Amygdala (tissue), 56 donors: ENCODE measurements around the gene ACOT13.
"Not testable (repeated sequence)": the region's sequence is repeated elsewhere in the genome, so short reads cannot be mapped to it uniquely, and the experiment has no call there.

Experiments
- DNase-seq, 56 donors: peaks; one replicate each; lab custom pipeline; 2025; lab: John Stamatoyannopoulos, UW

Gene ACOT13

DNA sequence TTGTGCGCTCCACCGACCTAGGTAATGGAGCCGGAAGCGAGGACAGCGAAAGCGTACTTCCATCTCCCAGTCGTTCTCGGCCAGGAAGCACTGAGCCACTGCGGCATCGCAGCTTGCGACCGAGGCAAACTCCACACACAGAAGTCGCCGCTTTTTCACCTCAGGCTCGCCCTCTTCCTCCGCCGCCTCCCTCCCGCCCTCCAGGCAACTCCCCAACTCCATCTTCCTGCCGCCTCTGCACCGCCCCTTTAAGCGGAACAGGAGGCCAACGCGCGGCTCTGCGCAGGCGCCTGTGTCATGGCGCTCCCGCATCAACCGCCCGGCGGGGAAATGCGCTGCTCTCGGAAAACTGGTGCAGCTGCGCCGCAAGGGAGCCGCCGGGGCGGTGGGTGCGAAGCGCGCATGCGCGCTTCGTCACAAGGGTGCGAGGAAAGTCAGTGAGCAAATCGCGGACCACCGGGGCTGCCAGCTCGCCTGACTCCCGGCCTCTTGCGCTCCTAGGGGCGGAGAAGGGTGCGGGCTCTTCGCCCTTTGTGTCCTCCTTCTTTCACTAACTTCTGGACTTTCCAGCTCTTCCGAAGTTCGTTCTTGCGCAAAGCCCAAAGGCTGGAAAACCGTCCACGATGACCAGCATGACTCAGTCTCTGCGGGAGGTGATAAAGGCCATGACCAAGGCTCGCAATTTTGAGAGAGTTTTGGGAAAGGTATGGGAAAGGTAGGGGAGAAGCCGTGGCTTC, at the start of gene ACOT13, which contains the start of gene TDP2:
Gene ACOT13 (plus strand): TSS at position 437 of the 737 bp plus-strand sequence. CDS start 187 bp downstream, at position 624.
Gene TDP2 (minus strand): TSS at position 259 of the 737 bp plus-strand sequence. CDS start 37 bp downstream, at position 222.
- DNase-seq, result peak; percentile 54 to 98 (median 90)

DNA sequence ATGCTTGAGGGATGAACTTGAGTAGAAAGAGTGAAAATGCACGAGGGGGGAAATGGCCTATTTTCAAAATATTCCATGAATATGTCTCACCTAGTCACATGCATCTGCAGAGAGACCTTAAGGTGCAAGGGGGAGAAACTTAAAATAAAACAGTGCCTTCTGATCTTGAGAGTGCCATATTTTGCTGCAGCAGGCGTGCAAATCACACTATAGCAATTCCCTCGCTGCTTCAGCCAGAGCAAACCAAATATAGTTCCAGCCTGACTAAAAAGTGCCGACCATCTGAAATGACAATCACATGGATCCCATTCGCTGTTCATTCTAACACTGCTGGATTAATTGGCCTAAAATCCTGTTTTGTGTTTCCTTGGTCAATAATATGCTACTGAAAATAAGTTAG, 47.2 kb upstream of the ACOT13 start:
- DNase-seq, result no peak

DNA sequence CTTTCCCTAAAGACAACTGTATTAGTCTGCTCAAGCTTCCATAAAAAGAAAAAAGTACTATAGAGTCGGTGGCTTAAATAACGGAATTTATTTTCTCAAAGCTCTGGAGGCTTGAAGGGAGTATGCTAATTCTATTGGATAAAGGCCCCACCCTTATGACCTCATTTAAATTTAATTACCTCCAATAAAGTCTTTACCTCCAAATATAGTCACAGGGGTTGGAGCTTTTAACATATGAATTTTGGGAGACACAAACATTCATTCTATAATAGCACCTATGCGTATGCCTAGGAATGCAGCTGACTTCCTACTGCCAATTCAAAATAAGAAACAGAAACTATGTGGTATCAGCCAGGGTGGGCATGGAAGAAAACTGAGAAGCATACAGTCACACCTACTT, 46.2 kb upstream of the ACOT13 start:
- DNase-seq, result no peak

DNA sequence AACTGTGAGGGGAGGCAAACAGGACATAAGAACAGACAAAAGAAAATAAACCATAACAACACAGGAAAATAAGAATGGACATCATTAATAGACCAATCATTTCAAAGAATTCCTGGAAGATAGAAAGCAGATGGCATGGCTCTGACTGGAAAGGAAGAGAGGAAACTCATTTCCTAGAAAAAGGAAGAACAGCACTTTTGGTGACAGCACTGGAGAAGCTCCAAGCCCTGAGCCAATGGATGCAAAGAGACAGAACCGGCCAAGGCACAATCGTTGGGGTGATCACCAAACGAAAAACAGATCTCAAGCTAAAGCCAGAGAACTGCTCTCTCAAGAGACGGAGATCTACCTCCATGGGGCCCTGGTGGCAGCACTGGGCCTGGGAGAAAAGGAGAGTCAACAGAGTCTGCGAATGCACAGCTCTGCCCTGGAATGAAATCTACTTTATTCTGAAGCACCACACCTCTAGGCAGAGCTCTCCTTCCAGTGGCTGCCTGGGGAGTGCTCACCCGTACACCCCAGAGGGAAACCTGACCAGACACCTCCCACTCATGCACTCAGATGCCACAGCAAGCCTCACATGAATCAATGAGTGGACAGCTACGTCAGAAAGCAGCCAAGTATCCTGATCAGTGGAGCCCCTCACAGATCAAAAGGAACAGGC, 45.1 kb upstream of the ACOT13 start:
- DNase-seq, result no peak

DNA sequence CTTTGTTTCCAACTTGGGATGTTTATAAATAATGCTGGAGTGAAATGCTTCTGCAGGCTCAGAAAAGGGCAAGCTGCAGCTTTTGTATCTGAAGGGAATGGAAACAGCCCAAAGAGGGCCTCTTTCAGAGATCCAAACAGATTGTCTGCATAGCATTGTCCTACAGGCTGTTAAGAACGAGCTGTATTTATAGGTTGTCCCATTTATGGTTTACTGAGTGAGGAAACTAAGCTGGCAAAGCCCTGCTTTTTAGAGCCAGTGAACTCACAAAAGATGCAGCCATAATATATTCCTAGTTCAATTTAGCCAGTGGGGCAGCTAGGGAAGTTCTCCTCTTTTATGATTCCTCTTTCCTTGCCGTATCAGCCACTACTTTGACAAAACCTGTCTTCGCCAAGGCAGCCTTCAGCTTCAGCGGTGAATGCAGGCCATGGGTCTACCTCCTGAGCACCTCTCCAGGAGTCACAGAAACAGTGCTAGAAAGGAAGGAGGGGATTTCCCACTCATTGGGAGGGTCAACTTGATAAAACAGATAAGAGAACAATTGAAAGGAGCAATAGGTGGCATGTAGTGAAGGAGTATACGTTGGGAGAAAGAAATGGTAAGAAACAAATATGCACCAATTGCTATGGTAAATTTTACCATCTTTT, 35.9 kb upstream of the ACOT13 start:
- DNase-seq, result no peak

DNA sequence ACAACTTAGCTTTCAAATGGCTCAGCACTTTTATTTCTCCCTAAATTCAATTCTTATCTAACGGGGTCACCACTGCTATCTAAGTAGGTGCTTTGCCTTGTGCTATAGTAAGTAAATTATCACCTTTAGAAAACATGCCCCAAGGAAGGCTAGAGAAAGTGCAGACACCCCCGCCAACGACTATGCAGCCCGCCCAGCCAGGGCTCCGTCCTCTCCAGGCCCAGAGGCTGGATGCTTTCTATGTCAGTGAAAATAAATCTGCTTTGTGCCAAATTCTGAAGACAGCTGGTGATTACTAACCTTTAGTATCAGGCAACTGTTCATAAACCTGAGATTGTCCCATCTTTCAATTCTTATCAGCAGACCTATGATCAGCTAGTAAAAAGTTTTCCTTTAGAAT, 35.2 kb upstream of the ACOT13 start:
- no peak for DNase-seq

DNA sequence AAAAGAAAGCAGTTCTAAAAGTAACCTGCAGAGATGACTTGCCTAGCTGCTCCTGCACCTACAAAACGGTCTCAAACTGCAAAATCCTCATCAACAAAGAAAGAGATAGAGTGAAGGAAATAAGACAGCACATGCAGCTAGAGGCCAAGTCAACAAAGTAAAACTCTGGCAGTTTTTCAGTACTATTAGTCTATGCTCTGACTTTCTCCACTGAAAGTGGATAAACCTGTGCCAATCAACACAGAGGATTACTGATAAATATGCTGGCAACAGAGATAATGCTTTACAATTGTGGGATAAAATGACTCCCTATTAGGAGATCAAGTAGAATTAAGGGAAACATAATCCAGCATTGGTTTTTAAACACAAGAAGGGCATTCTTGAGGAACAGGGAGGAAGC, 34.3 kb upstream of the ACOT13 start:
- DNase-seq, result no peak

DNA sequence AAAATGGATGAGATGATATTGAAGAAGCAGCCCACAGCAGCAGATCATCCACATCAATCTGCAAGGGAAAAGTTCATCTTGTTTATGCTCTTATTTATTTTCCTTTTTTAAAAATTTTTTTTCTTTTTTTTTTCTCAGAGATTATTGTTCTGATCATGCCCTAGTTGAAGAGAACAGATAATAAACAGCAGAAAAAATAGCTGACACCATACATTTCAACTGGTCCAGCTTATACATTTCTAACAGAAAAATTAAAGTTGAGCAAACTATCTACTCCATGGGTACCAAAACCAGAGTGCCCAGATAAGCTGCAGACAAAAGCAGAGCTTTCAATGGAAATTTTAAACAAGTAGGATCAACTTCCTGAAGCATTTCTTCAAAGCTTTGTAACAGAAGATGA, 30.2 kb upstream of the ACOT13 start:
- no peak for DNase-seq

DNA sequence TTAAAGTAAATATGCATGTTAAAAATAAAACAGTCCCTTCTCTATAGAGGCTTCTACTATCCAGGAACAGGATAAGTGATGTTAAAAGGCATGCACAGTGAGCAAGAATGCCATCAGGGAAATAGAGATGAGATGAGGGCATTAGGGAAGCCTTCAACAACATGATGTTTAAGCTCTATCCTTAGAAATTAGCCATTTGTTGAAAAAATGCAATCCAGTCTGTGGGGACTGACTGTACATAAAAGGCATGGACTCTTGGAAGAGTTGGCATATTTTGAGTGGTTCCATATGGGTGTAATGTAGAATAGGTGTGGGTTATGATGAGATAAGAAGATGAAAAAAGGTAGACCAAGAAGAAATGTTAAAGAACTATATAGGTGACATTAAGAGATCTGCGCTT, 26.7 kb upstream of the ACOT13 start:
- no peak for DNase-seq

DNA sequence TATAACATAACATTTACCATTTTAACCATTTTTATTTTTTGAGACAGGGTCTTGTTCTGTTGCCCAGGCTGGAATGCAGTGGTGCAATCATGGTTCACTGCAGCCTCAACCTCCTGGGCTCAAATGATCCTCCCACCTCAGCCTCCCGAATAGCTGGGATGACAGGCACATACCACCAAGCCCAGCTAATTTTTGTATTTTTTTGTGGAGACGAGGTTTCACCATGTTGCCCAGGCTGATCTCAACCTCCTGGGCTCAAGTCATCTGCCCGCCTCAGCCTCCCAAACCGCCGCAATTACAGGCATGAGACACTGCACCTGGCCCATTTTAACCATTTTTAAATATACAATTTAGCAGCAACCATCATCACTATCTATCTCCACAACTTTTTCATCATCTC, 26.2 kb upstream of the ACOT13 start:
- DNase-seq, result not testable (repeated sequence)

DNA sequence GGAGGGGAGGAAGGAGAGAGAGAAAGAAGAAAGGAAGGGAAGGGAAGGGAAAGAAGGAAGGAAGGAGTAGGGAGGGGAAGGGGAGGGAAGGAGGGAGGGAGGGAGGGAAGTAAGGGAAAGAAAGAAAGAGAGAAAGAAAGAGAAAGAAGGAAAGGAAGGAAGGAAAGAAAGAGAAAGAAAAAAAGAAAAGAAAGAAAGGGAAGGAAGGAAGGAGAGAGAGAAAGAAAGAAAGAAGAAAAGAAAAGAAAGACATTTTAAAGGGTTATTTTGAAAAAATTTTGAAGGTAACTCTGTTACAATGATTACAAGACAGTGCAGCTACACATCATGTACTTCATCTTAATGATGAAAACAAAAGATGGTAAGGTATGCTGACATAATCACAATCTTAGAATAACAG, 24.8 kb upstream of the ACOT13 start:
- DNase-seq, result no peak

DNA sequence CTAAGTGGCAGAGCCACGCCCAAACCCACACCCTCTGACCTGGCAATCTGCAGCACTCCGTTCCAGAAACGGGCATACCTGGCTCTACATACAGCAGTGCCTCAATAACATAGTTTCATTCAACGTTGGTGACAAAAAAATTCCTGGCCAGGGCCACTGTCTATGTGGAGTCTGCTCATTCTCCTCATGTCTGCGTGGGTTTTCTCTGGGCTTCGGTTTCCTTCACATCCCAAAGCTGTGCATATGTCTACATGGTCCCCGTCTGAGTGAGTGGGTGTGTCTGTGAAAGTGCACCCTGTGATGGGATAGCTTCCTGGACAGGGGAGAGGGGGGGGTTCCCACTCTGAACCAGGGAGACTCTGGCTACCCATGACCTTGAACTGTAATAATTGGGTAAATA, 23.0 kb upstream of the ACOT13 start:
- no peak for DNase-seq

DNA sequence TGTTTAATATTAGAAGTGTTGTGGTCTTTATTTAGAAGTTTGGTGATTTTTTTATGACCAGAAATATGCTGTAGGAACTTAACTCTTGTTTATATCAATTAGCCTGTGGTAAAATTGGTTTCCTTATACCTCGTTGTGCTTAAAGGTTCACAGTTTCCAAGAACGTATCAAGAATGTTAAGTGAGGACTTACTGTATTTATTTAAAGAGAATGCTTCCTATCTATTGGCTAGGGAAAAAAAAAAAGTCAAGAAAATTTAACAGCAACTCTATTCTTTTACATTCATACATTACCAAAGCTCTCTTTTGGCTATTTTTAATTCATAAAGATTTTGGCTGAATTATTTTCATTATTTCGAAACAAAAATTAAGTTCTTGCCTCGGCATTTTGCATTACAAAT, 22.5 kb upstream of the ACOT13 start:
- no peak for DNase-seq

DNA sequence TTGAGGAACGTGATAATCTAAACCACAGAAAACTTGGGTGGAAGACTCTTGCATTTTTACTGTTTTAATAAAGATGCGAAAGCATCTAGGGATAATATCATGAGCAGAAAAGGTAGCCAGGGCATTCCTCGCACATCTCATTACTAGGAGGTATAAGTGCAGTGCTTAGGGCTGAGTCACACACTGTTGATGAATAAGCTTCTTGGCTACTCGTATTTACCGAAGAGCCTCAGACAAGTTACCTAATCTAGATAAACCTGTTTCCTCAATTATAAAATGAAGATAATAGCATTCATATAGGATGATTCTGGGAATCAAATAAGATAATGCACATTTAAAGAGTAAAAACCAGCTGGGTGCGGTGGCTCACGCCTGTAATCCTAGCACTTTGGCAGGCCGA, 20.1 kb upstream of the ACOT13 start:
- DNase-seq, result no peak

DNA sequence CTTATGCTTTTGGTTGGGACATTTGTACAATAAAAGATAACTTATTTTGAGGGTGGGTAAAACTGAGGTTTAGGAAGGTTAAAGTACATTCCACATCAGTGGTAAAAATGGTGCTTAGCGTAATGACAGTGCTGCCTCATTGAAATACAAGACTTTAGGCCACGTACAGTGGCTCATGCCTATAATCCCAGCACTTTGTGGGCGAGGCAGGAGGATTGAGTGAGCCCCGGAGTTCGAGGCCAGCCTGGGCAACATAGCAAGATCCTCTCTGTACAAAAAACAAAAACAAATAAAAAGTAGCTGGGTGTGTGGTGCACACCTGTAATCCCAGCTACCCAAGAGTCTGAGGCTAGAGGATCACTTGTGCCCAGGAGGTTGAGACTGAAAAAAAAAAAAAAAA, 18.6 kb upstream of the ACOT13 start:
- no peak for DNase-seq

DNA sequence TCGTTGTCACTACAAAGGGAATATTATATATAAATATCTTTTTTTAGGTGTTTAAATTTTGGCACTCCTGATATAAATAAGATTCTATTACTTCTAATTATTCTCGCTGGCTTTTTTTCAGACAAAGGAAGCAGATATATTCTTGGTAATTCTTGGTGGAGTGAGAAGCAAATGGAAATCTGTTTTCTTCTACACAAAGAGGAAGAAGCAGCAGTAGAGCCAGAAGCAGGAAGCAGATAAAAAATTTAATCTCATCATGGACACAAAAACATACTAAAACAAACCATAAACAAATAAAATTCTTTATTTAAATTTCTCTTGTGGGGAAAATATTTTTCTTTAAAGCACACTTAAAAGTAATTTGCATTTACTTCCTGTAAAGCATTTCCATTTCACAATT, 17.2 kb upstream of the ACOT13 start:
- DNase-seq, result no peak

DNA sequence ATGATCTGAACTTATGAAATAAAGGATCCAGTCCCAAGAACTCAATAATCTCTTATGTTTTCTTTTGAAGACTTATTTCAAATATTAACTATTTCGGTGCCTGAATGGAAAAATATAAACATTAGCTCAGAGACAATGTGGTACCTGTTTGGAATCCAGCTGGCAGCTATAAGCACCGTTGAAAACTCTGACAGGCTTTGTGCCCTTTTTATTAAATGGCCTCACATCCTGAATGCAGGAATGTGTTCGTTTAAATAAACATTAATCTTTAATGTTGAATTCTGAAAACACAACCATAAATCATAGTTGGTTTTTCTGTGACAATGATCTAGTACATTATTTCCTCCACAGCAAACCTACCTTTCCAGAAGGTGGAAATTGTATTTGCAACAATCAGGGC, 16.5 kb upstream of the ACOT13 start:
- DNase-seq, result no peak

DNA sequence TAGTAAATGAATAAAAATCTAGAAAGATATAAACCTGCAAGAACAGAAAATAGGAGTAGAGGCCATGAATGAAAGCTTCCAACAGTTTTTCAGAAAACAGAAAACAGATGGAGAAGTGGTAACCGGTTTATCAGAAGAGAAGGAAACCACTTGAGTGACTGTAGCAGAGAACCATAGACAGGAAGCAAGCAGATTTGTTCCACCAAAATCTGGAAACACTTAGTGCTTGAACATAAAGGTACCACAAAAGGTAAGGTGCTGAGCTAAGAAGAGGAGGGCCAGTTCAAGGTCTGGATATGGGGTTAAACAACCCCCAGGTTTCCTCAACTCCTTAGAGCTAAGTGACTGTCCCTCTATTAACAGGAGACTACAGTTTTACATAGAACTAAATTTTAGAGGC, 11.7 kb upstream of the ACOT13 start:
- DNase-seq, result no peak

DNA sequence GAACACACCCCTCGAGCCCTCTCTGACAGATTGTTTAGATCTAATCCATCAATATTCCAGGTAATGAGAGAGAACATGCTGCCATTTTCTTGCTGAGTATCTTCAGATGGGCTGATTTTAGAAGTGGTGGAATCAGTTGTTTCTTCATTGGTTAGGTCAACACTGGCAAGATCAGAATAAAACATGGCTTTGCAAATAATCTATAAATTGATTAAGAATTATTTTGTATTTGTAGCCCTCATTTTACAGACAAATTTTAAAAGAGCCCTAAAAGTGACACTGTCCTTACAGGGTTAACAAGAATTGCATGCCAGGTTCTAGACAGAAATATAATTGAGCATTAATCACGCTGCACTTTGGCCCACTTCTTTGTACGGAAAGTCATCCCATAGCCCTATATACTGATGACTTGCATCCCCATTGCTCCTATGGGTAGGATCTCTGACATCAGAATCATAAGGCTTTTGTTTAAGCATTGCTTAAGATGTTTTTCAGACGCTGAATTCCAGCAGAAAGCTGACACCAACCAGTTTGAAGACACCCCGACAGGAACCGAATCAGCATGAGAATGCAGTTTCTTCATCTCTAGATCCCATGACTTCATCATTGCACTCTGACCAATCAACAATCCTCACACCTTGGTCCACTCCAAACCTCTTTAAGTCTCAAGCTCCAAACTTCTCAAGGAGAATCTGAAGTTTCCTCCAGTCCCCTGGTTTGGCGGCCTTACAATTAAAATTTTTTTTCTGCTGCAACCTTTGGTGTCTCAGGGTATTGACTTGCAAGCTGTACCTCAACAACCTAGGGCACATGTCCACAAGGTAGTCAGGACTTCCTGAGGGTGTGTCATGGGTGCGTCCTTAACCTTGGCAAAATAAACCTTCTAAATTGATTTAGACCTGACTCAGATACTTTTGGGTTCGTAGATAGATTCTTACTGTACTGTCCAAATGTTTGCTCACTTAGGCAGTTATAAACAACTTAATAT, 8.0 kb upstream of the ACOT13 start:
- no peak for DNase-seq

DNA sequence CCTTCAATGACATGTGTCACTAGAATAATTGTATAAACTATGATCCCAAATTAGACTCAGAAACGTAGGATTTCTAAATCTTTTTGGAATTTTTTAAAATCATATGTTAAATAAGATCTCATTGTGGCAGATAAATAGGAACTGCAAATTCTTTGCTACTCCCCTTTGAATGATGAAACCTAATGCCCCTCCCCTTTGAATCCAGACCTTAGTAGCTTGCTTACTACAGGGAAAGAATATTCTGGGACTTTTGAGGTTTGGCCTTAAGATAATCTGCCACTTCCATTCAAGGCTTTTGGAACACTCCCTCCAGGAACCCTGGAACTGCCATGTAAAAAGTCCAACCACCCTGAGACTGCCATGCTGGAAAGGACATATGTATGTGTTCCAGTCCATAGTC, 7.3 kb upstream of the ACOT13 start:
- DNase-seq, result no peak

DNA sequence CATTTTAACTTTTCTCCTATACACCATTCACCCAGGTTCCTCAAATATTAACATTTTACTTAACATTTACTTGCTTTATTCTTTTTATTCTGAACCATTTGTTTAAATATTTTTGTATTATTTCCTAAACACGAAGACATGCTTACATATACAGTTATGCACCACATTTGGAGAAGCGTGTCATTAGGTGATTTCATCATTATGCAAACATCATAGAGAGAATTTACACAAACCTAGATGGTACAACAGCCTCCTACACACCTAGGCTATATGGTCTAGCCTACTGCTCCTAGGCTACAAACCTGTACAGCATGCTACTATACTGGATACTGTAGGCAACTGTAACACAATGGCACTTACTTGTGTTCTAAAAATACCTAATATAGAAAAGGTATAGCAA, 6.8 kb upstream of the ACOT13 start:
- no peak for DNase-seq
